Putamen (tissue), 1 donor: ENCODE data around the gene DSCAM.

Experiments used
- DNase-seq: peaks from one replicate; pipeline ENCODE4 v3.0.0-alpha.2; 2016; ENCODE audit warnings: low spot score

DSCAM gene

DNA sequence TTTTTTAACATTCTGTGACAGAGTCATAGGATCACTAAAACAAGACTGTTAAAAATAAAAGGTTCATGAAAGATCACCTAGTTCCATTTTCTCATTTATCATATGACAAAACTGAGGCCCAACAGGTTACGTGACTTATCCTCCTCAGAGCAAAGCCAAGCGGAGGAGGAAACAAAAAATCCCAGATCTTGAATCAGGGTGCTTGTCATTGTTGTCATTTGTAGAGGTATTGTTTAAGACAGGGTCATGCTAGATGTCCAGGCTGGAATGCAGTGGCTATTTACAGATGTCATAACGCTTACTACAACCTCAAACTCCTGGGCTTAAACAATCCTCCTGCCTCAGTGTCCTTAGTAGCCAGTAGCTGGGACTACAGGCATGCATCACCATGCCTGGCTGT is 293.2 kb downstream of the DSCAM start:
- no peak for DNase-seq

DNA sequence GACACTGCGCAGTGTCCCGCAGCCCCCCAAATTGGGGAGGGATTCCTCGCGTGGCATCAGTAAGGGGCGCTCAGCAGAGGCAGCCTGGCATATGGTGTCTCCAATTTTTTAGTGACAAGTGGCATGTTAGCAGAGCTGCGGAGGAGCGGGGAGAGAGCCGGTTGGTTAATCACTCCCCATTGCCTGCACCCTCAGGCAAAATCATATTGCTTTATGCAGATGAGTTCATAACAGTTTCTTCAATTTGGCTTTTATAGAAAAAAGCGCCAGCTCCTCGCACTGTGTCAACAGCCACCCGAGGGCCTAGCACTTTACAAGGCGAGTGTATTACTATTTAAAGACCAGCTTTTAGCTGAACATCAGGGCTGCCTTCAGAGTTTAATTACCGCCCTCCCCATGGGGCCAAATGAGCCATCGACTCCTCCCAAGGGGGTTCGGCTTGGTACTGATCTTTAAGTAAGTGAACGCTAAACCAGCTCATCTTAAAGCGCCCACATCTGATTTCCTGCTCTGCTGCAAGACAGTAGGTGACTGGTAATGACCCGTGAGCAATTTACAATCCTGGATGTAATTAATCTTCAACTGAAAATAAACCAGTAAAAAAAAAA is 298.9 kb downstream of the DSCAM start:
- no peak for DNase-seq

DNA sequence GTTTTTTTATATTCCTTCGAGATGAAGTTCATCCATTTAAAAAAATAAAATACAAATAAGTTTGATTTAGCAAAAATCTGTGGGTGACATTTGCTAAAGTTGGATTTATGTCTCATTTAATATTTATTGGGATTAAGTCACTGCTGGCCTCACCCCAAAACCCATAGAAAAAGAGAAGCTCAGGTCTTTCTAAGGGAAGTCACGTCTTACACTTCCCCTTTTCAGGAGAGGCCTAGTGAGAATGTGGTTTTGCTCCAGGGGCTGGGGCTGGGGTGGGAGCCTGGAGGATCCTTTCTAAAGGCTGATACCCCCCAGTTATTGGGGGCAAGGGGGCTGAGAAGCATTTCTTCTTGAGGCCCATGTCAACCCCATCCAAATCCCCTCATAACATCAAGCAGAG is 300.3 kb downstream of the DSCAM start:
- no peak for DNase-seq

DNA sequence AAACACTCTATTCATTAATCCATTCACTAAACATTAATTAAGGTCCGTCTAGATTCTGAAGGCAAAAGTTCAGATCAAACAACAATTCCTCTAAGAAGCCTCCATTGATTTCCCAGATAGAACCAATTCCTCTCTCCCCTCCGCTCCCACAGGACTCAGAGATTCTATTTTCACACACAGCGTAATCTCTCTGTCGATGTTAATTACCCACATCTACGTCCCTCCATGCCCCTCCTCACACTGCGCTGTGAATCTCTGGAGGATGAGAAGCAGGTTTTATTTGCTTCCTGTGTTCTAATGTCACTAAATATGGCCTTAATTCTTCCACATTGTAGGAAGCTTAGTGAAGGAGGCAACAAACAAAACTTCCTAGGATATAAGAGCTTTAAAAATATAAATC is 306.7 kb downstream of the DSCAM start:
- DNase-seq = no peak

DNA sequence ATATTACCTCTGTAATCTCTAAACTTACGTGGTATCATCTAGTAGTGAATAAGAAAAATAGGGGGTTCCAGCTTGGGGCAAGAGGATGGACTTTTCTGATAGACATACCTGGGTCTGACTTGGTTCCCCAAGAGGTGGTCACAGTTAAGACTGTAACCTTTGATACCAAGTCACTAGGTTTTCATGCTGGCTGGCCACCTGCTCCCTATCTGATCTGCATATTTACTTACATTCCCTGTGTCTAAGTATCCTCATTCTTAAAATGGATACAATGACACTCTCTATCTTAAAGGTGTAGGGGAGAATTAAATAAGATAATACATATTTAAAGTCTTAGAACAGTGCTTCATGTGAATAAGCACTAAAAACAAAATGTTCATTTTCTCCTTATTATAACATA is 312.1 kb downstream of the DSCAM start:
- DNase-seq = no peak

DNA sequence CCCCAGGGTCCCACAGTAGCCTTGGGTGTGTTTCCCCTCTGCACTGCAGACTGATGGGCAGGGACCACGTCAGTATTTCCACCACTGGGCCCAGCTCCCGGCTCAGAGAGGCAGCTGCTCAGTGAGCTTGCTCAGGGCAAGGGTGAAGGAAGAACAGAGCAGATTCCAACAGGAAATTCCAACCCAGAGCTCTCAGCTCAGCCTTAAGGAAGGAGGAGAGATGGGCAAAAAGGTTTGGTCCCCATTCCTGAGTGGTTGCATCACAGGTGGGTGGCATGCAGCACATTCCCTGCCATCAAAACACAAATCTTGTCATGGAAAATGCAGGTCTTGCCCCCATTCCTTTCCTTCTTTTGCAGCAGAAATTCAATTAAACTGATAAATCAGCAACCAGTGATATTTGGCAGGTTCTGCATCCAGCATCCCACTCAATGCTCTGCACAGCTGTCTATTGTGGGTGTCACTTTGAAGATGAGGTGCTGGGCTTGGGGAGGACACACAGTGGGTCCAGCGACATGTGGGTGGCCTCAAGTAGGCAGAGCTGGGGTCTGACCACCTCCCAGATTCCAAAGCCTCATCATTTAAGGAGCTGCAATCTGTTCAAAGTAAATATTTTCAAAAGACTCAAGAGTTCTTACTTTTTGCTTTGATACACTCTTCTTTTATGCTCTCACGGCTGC is 315.4 kb downstream of the DSCAM start:
- no peak for DNase-seq

DNA sequence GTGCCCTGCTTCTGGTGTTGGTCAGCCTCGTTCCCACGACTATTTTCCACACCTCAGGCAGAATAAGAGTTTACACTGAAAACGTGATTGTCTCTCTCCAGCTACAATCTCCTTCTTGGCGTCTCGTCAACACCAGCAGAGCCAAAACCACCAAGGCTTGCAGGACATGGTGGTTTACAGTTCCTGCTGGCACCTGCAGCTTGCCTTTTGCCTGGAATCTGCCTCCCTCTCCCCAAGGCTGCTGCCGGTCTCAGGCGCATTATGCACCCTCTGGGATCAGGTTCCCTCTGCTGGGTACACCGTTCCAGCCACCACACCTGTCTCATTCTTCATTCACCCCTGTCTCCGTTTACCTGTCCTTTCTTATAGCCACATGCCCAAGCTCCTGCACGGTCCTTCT is 315.9 kb downstream of the DSCAM start:
- no peak for DNase-seq

DNA sequence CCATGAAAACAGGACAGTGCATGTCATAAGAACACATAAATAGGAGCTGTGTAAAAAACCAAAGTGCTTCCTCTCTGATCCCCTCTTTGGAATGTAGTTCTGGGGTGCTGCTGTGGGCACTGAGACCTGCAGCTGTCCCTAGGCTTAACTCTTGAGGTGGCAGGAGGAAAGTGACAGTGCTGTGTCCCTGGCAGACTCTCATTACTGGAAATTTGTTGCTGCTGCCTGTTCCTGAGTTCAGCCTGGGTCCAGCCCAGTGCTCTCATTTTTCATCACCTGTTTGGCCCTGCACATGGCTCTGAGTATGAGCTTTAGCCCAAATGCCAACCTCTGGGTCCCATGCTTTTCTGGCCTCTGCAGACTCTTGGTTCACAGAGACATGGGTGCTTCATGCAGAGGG is 329.3 kb downstream of the DSCAM start:
- no peak for DNase-seq

DNA sequence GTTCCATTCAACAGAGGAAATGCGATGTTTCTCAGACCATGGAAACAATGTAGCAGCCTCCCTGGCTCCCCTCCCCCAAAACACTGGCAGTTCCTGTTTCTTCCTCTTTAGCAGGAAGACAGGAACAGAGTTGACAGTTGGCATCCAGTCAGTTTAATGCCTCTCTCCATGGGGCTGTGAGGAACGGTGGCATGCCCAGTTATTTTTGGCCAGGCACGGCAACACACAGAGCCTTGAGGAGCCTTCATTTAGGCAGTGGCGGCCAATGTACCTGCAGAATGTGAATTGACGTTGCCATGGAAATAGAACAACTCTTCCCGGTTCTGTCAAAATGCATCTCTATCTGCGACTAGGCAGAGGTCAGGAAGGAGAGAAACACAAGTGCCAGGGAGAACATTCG is 330.6 kb downstream of the DSCAM start:
- DNase-seq = peak; percentile 5

DNA sequence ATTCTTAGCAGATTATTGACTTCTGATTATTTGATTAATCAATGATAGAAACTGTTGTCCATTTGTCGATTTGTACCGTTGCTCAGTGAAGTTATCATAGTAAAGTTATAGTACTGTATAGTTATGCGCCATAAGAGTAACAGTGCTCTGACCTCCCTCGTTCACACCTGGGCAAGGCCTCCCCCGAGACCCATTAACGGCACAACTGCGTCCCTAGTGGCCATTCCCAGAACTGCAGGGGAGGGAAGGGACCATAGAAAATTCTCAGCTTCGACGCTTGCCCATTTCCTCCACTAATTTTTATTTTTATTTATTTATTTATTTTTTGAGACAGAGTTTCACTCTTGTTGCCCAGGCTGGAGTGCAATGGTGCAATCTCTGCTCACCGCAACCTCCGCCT is 334.4 kb downstream of the DSCAM start:
- no peak for DNase-seq

DNA sequence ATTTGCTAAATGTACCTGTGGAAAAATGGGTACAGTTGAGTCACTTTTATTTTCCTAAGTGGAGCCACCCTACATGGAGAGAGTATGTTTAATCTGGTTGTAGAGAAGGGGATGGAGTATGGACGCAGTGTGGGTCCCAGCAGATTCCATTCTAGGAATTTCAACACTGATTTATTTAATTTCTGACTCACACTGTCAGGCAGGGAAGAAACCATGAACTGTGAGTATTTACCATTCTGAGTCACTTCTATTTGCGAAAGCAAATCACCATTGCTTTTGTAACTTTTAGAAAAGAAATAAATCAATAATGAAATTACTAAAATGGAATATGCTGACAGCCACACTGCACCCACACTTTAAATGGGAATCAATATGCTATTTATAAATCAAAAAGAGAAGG is 339.0 kb downstream of the DSCAM start:
- DNase-seq = no peak

DNA sequence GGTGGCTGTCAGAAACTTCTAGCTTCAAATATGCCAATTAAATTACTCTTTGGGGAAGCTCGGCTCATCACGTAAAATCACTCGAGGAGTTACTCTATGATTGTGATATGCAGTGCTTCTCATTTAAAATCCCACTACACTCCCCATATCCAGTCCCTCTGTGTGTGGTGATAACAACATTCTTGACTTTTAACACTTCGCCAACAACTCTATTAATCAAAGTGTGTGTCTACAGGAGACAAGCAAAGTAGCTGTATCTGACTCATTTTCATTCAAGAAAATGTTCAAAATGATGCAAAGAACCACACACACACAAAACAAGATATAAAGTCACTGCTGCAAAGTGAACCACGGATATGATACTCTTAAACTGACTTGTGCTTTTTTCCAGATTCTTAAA is 341.3 kb downstream of the DSCAM start:
- DNase-seq = no peak

DNA sequence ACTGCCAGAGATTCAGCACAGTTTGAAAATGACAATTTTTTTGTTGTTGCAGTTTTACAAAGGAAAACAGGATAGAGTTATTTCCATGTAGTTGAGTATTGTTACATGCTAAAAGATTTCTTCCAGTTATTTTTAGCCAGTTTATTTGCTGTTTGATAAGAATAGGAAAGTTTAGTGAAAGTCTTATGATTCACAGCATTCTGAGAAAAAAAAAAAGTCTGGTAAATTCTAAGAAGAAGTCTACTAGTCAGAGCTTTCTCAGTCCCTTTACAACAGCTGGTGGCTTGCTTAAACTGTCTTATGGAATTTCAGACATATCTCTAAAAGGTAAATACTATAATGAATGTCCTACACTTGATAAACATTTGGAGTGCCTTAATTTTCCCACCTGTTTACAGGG is 341.7 kb downstream of the DSCAM start:
- DNase-seq = no peak

DNA sequence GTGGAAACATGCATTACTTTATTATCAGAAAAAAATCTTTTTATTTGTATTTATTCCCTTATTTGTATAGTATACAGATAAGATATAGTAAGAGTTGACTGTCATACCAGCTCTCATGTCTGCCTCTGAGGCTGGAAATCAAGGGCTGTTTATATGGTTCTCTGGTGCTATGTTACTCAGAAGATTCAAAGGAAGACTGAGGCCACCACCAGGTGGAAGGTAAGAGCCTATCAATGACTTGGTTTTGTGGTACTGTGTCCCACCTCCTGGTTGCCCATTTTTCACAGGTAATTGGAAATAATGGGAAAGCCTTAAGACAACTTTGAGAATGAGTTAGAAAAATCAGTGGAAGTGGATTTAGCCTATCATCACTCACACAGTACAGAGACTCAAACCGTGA is 342.1 kb downstream of the DSCAM start:
- no peak for DNase-seq

DNA sequence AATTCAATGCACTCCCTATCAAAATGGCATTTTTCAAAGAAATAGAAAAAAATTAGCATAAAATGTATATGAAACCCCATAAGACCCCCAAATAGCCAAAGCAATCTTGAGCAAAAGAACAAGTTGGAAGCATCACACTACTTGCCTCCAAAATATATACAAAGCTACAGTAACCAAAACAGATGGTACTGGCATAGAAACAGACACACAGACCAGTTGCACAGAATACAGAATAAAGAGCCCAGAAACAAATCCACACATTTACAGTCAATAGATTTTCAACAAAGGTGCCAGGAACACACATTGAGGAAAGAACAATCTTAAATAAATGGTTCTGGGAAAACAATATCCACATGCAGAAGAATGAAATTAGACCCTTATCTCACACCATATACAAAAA is 350.8 kb downstream of the DSCAM start:
- no peak for DNase-seq

DNA sequence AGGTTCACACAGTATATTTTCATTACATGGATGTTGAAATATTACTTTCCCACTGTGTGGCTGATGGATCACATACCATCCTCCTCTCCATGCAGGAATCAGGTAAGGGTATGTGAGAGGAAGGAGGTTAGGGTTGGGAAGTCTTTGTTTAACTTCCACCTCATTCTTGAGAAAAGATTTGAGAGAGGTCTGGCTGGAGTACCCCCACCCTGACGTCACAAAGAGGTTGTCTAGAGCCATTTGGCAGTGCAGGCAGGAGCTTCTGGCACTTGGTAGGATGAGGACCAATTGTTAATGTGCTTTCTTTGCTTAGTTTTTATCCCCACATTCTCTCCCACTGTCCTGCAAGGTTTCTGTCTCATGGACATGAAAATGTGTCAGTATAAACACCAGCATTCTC is 356.6 kb downstream of the DSCAM start:
- DNase-seq = no peak

DNA sequence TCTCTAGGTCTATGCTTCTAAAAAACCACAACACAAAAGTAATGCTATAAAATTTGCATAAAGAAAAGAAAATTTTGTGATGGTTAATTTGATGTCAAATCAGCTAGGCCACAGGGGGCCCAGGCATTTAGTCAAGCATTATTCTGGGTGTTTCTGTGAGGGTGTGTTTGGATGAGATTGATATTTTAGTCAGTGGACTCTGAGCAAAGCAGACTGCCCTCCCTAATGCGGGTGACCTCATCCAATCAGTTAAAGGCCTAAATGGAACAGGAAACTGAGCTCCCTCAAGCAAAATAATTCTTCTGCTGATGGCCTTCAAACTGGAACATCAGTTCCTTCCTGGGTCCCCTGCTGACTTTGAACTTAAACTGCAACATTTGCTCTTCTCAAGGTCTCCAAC is 358.0 kb downstream of the DSCAM start:
- no peak for DNase-seq

DNA sequence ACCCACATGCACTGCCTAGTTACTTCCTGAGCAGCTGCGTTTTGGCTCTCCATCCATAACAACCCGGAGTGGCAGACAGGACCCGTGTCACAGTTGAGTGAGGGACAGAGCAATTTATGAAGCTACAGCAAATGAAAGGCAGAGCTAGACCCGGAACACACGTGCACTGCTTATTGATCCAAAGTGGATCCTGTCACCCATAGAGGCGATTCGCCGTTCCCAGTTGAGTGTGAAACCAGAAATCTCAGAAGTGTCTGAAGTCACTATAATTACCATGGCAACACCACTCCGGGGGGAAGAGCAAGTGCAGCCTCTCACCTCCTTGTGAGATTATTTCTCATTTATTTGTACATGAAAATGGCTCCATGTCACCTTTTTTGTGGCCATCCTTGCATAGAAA is 365.2 kb downstream of the DSCAM start:
- no peak for DNase-seq

DNA sequence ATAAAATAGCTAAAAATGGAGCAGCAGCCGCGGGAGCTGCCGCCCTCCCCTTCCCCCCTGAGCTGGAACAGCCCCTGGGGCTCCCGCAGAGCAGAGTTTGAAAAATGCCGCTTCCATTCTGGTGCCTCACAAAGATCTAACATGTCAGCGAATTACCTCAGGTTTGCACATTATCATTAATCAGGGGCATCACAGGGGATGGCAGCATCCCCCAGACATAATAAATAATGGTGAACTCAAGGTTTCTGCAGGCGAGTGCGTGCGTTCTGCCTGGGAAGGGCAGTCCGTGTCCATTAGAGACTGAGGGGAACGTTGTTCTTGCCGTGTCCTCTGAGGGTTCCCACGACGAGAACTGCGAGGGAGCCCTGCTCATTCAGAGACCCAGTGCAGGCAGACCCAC is 372.4 kb downstream of the DSCAM start:
- DNase-seq = no peak

DNA sequence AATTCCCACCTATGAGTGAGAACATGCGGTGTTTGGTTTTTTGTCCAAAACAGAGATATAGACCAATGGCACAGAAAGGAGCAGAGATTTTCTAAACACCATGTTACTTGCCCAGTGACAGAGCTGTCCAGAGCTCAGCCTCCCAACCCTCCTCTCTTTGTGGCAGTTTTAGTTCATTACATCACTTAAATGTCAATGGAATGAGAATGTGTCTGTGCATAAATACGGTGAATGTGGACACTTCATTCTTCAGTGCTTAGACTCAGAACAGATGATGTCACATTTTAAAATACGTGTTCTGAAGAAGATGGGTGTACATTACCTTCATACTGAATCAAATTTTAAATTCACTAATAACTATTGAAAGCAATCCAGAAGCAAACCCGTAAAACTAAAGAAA is 374.9 kb downstream of the DSCAM start:
- no peak for DNase-seq

DNA sequence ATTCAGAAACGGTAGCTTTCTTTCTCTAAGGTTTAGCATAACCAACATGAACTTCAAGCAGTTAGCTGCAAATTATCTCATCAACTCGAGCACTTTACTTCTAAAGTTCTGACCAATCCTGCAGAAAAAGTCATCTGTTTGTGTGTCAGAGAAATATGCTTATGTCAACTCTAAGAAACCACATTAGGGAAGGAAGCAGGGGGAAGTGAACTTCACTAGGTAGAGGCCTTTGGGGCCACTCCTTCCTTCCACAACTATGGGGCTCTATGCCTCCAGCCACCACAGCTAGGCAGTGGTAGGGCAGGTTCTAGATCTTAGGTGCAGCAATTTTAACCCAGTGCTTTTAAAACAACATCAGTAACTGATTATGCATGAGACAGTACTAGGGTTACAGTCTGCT is 375.9 kb downstream of the DSCAM start:
- DNase-seq = no peak

DNA sequence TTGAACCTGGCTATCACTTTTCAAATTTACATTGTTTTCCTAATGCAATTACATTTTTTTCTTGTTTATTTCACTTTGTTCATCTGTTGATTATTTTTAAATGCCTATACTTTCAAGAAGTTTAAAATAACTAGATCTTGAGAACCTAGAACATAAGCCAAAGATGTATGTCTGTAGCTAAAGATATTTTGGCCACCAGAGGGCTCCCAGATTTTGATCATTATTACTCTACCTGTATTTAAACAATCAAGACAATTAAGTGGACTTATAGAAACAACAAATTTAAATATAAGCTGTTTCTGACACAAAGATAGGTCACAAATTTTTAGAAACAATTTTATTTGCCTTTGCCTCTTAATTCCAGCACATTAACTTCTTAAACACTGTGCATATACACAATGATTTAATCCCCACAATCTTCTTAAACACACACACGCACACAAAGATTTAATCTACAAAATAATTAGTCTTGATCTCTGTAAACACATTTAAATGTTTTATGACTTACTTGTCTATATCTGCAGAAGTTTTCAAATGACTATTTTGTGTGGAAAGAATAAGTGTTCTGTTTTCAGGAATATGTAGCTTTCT is 380.0 kb downstream of the DSCAM start:
- DNase-seq = peak; percentile 10

DNA sequence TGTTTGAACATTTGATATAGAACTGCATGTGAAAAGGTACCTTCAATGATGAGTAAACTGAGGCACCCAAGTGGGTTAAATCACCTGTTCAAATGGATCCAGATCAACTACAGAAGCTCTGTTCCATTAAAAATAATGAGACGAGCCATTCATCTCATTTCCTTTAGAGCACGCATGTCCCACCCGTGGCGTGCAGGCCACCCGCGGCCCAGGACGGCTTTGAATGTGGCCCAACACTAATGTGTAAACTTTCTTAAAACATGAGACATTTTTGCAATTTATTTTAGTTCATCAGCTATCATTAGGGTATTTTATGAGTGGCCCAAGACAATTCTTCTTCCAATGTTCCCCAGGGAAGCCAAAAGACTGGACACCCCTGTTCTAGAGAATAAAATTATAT is 381.6 kb downstream of the DSCAM start:
- DNase-seq = no peak

DNA sequence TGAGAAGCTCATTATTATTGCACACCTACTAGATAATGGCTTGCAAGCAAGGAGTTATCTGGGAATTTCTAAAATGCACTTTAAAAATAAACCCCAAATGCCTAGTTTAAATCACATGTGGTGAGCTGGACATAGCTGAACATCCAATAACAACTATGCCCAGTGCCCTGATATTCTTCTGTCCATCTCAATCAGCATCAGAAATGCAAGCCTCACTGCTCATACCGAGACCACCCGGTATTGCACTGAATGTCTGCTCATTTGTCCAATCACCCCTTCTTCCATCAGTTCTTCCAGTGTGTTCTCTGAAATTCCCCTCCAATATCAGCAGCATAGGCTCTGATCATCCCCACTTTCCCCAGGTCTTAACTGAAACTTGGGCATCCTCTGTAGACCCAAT is 383.8 kb downstream of the DSCAM start:
- no peak for DNase-seq
